ENCODE results near the gene HMMR. TPM values are rescaled to one million over a fixed set of nuclear protein-coding genes. Genes with fewer than 3 reads are reported as not detected.

The HMMR gene
- total RNA-seq, 1 experiment from 2014 or later = 92.5 TPM

- Histone ChIP-seq H3K9me3 (replicated peaks) (no peaks in the 10 kb centered on the region), H3K27ac (no peak overlapping the region), H3K27me3 (no peaks in the 10 kb centered on the region), H3K4me1 (no peaks in the 10 kb centered on the region), H3K36me3 (peaks cover 64% of the 10 kb centered on the region), H3K4me3 (no peak overlapping the region)
- no peak for DNase-seq
Measured at GRCh38 chr5:163478126-163478981, 17.9 kb downstream of the HMMR start.

- H3K27ac ChIP-seq = no peak overlapping the region
- DNase-seq = no peak
- H3K4me3 ChIP-seq = no peak overlapping the region
- no peaks in the 10 kb centered on the region for H3K4me1 ChIP-seq
- peaks cover 64% of the 10 kb centered on the region for H3K36me3 ChIP-seq
- H3K9me3 ChIP-seq (replicated peaks) = no peaks in the 10 kb centered on the region
- H3K27me3 ChIP-seq = no peaks in the 10 kb centered on the region
Measured at GRCh38 chr5:163478982-163479271, 18.5 kb downstream of the HMMR start.

- H3K9me3 ChIP-seq (replicated peaks) = no peaks in the 10 kb centered on the region
- H3K4me1 ChIP-seq = no peaks in the 10 kb centered on the region
- no peak overlapping the region for H3K4me3 ChIP-seq
- no peak overlapping the region for H3K27ac ChIP-seq
- no peaks in the 10 kb centered on the region for H3K27me3 ChIP-seq
- peak in 1 of 2 experiments; percentile 13 for DNase-seq
- H3K36me3 ChIP-seq = peaks cover 31% of the 10 kb centered on the region
Measured at GRCh38 chr5:163489055-163489744, 28.8 kb downstream of the HMMR start.

- H3K27ac ChIP-seq = no peak overlapping the region
- no peak overlapping the region for H3K4me3 ChIP-seq
- no peak for DNase-seq
- H3K36me3 ChIP-seq = peaks cover 28% of the 10 kb centered on the region
- no peaks in the 10 kb centered on the region for H3K27me3 ChIP-seq
- H3K4me1 ChIP-seq = no peaks in the 10 kb centered on the region
- H3K9me3 ChIP-seq (replicated peaks) = no peaks in the 10 kb centered on the region
Measured at GRCh38 chr5:163489745-163490075, 29.3 kb downstream of the HMMR start.

GRCh38 chr5:163496286-163496685 is 35.9 kb downstream of the HMMR start:
- no peaks in the 10 kb centered on the region for H3K9me3 ChIP-seq (replicated peaks)
- no peak overlapping the region for H3K27ac ChIP-seq
- peaks cover 10% of the 10 kb centered on the region for H3K36me3 ChIP-seq
- H3K4me1 ChIP-seq = no peaks in the 10 kb centered on the region
- H3K27me3 ChIP-seq = no peaks in the 10 kb centered on the region
- H3K4me3 ChIP-seq = no peak overlapping the region
- DNase-seq = no peak

- H3K27me3 ChIP-seq = no peaks in the 10 kb centered on the region
- peaks cover under 1% of the 10 kb centered on the region; the same call in 1 of the 2 replicates for H3K36me3 ChIP-seq
- H3K27ac ChIP-seq = no peak overlapping the region
- no peaks in the 10 kb centered on the region for H3K4me1 ChIP-seq
- H3K4me3 ChIP-seq = no peak overlapping the region
- no peak for DNase-seq
- no peaks in the 10 kb centered on the region for H3K9me3 ChIP-seq (replicated peaks)
Measured at GRCh38 chr5:163497315-163497714, 36.9 kb downstream of the HMMR start.

GRCh38 chr5:163498886-163499285 is 38.5 kb downstream of the HMMR start:
- DNase-seq = no peak
- H3K27me3 ChIP-seq = no peaks in the 10 kb centered on the region
- no peaks in the 10 kb centered on the region for H3K4me1 ChIP-seq
- no peak overlapping the region for H3K27ac ChIP-seq
- H3K4me3 ChIP-seq = no peak overlapping the region
- no peaks in the 10 kb centered on the region for H3K9me3 ChIP-seq (replicated peaks)
- no peaks in the 10 kb centered on the region for H3K36me3 ChIP-seq

GRCh38 chr5:163502521-163502920 is 42.1 kb downstream of the HMMR start:
- Histone ChIP-seq H3K36me3 (no peaks in the 10 kb centered on the region), H3K9me3 (replicated peaks) (no peaks in the 10 kb centered on the region), H3K27me3 (no peaks in the 10 kb centered on the region), H3K27ac (peak overlapping the region; percentile 85; the same call in 1 of the 2 replicates), H3K4me1 (no peaks in the 10 kb centered on the region), H3K4me3 (peak overlapping the region; percentile 92)
- DNase-seq = peak in 1 of 2 experiments; percentile 6

GRCh38 chr5:163503106-163504078 is 43.0 kb downstream of the HMMR start:
- Histone ChIP-seq H3K36me3 (no peaks in the 10 kb centered on the region), H3K27ac (peak overlapping the region; percentile 85), H3K4me1 (no peaks in the 10 kb centered on the region), H3K4me3 (peak overlapping the region; percentile 92), H3K9me3 (replicated peaks) (no peaks in the 10 kb centered on the region), H3K27me3 (no peaks in the 10 kb centered on the region)
- peak; percentile 70 to 81 for DNase-seq

- Histone ChIP-seq H3K36me3 (no peaks in the 10 kb centered on the region), H3K27ac (peak overlapping the region; percentile 85), H3K27me3 (no peaks in the 10 kb centered on the region), H3K4me3 (peak overlapping the region; percentile 92), H3K4me1 (no peaks in the 10 kb centered on the region), H3K9me3 (replicated peaks) (no peaks in the 10 kb centered on the region)
- peak; percentile 50 to 65 for DNase-seq
Measured at GRCh38 chr5:163504079-163504931, 43.9 kb downstream of the HMMR start.

GRCh38 chr5:163505049-163505367 is 44.6 kb downstream of the HMMR start:
- Histone ChIP-seq H3K9me3 (replicated peaks) (no peaks in the 10 kb centered on the region), H3K27me3 (no peaks in the 10 kb centered on the region), H3K4me3 (peak overlapping the region; percentile 92), H3K27ac (peak overlapping the region; percentile 85), H3K4me1 (no peaks in the 10 kb centered on the region), H3K36me3 (no peaks in the 10 kb centered on the region)
- no peak for DNase-seq

- H3K9me3 ChIP-seq (replicated peaks) = no peaks in the 10 kb centered on the region
- H3K27ac ChIP-seq = peak within 1 kb of the TSS; percentile 85
- peak; percentile 93 to 96 for DNase-seq
- no peaks in the 10 kb centered on the region for H3K4me1 ChIP-seq
- H3K4me3 ChIP-seq = peak within 1 kb of the TSS; percentile 92
- no peaks in the 10 kb centered on the region for H3K36me3 ChIP-seq
- H3K27me3 ChIP-seq = no peaks in the 10 kb centered on the region
Measured at GRCh38 chr5:163505368-163506094, 45.1 kb downstream of the HMMR start, which contains the start of gene MAT2B. Gene MAT2B (plus strand): TSS chr5:163505619. CDS start chr5:163505687, 68 bp downstream.

GRCh38 chr5:163506095-163506457 is 45.6 kb downstream of the HMMR start:
- no peaks in the 10 kb centered on the region for H3K36me3 ChIP-seq
- no peaks in the 10 kb centered on the region for H3K27me3 ChIP-seq
- H3K4me3 ChIP-seq = peak overlapping the region; percentile 92
- no peaks in the 10 kb centered on the region for H3K4me1 ChIP-seq
- H3K9me3 ChIP-seq (replicated peaks) = no peaks in the 10 kb centered on the region
- DNase-seq = peak in 1 of 2 experiments; percentile 6
- H3K27ac ChIP-seq = peak overlapping the region; percentile 85

Data from SJCRH30 (cell line).